ENCODE results near the gene SMIM35.
"Not testable (repeated sequence)": the region's sequence is repeated elsewhere in the genome, so short reads cannot be mapped to it uniquely, and the experiment has no call there.

- not testable (repeated sequence) for TF ChIP-seq EZH2 (IDR thresholded peaks at IDR 0.05; ENCODE audit: low read depth); CTCF (conservative IDR thresholded peaks at IDR 0.05)
These were observed 108.4 kb downstream of the SMIM35 start for GRCh38 chr11:117978291-117978910.

Measured in PC-9 (cell line).